ENCODE results near the gene STAM2.

- no peak for TF ChIP-seq CTCF (IDR thresholded peaks at IDR 0.05)
- TF ChIP-seq POLR2A (IDR thresholded peaks at IDR 0.05; ENCODE audit: low read depth) = no peak
- TF ChIP-seq POLR2AphosphoS5 (IDR thresholded peaks at IDR 0.05) = no peak
These were observed 103.6 kb downstream of the STAM2 start for GRCh38 chr2:152072011-152072410.
